ENCODE data around the gene ETV3. TPM values are rescaled to one million over a fixed set of nuclear protein-coding genes. Genes with fewer than 3 reads are reported as not detected.

Gene ETV3
- total RNA-seq, 1 experiment from 2014 or later = 21.2 TPM

DNA sequence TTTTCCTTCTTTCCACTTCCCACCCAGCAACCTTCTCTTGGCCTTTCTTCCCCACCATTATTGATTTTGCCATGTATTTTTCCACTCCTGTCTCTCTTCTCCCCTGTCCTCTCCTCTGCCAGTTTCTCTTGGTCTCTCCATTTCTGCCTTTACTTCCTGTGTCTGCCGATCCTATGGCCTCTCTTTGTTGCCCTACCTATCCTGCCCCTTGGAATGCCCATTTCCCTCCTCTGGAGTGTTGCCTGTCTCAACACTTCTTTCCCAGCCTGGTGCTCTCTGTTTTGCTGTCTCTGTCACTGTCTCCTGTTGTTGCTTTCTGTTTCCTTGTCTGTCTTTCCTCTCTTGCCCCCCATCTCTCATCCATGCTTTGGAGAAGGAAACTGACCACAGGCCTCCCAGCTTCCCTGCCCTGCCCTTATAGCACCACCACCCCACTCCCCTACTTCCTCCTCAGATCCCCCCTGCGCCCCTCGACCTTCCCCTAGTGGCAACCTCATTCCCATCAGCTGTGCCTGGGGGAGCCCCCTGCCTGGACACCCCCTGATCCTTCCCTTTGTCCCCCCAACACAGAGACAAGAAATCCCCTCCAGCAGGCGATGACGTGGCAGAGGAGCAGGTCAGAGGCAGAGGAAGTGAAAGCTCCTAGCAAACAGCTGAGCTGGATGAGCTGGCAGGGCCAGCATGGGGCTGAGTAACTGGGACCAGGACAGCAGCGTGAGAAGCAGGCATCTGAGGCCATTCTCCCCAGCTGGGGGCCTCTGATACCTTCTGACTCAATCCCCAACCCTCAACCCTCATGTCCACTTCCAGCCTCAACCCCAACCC is 32.0 kb downstream of the ETV3 start (continued):
- TF ChIP-seq, protein P1, sequence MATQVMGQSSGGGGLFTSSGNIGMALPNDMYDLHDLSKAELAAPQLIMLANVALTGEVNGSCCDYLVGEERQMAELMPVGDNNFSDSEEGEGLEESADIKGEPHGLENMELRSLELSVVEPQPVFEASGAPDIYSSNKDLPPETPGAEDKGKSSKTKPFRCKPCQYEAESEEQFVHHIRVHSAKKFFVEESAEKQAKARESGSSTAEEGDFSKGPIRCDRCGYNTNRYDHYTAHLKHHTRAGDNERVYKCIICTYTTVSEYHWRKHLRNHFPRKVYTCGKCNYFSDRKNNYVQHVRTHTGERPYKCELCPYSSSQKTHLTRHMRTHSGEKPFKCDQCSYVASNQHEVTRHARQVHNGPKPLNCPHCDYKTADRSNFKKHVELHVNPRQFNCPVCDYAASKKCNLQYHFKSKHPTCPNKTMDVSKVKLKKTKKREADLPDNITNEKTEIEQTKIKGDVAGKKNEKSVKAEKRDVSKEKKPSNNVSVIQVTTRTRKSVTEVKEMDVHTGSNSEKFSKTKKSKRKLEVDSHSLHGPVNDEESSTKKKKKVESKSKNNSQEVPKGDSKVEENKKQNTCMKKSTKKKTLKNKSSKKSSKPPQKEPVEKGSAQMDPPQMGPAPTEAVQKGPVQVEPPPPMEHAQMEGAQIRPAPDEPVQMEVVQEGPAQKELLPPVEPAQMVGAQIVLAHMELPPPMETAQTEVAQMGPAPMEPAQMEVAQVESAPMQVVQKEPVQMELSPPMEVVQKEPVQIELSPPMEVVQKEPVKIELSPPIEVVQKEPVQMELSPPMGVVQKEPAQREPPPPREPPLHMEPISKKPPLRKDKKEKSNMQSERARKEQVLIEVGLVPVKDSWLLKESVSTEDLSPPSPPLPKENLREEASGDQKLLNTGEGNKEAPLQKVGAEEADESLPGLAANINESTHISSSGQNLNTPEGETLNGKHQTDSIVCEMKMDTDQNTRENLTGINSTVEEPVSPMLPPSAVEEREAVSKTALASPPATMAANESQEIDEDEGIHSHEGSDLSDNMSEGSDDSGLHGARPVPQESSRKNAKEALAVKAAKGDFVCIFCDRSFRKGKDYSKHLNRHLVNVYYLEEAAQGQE (IDR thresholded peaks at IDR 0.05; ENCODE audit: low read depth) = no peak
- TF ChIP-seq EGR1 (IDR thresholded peaks at IDR 0.05; ENCODE audit: low read depth) = no peak

DNA sequence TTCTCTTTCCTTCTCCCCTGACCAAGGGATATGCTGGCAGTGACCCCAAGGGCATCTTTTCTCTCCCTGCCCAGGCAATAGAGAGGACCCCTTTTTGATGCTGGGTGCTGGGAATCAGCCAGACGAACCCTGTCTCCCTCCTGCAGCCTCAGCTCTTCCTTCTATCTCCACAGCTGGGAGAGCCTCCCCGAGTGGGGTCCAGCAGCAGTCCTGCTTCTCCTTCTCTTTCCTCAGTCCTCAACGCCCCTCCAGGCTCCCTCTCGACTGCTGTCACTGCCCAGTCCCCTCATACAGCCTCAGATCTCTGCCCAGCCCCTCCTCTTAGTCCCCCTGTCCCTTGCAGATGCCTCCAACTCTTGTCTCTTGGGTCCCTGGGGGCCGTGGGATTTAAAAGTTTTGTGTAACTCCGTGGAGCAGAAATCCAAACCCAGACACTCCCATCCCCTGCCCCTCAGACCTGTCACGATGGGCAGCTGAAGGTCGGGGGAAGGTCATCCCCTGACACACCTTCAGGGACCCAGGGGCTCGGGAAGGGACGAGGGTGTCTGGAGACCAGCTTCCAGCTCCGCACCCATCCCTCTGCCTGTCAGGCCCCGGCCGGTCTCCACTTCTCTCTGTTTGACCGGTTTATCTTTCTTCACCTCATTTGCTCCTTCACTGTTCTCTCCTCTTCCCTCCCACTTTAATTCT is 32.8 kb downstream of the ETV3 start:
- BruUV-seq (replicated peaks) = no TSS peak
- no peak overlapping the region for H3K9ac ChIP-seq (ENCODE audit: low read length)
- ChIA-PET RAD21 (ENCODE audit: low non-redundant PET in 1 of 2, low total read pairs in 2 of 2, uncharacterized antibody in 2 of 2, unreplicated experiment in 2 of 2) (no interaction called here), POLR2A (no interaction called here), CTCF (interaction anchor here (0.6 to 1.3 kb wide), 2 partner anchors 14 to 15 kb away, joined by 3 to 6 read pairs; no protein-coding TSS in a partner anchor)
- DNase-seq (ENCODE audit: low read depth, low spot score) = no peak
- H2AFZ ChIP-seq (ENCODE audit: low read depth, low read length, poor library complexity, severe bottlenecking) = no peak overlapping the region
- no peaks in the 10 kb centered on the region for H3K79me2 ChIP-seq (ENCODE audit: insufficient read depth, low read length)
- H3K9me2 ChIP-seq (ENCODE audit: insufficient read depth) = no peaks in the 10 kb centered on the region
- H4K20me1 ChIP-seq (ENCODE audit: insufficient read depth) = no peaks in the 10 kb centered on the region
- H3K9me3 ChIP-seq (ENCODE audit: control insufficient read depth in 1 of 2, insufficient read depth in 1 of 2, low read depth in 1 of 2, low read length in 2 of 2) = no peaks in the 10 kb centered on the region
- peaks cover 0 to 10% of the 10 kb centered on the region in 2 experiments; a peak in 2 of 4 replicates for H3K4me1 ChIP-seq (ENCODE audit: control insufficient read depth in 1 of 2, insufficient read depth in 2 of 2, low read length in 2 of 2)
- H3K4me2 ChIP-seq (ENCODE audit: low read length) = no peak overlapping the region
- intact Hi-C loops (cut with micrococcal nuclease) = no loop called here
- H3K27me3 ChIP-seq (ENCODE audit: insufficient read depth, low read length) = peaks cover 22% of the 10 kb centered on the region; the same call in 1 of the 2 replicates
- TF ChIP-seq SIN3A (IDR thresholded peaks at IDR 0.05; ENCODE audit: low read depth) = no peak
- TF ChIP-seq POLR2A (IDR thresholded peaks at IDR 0.05; ENCODE audit: borderline replicate concordance, extremely low read depth, insufficient read depth, insufficient read length) = no peak
- no peak for TF ChIP-seq EZH2 (IDR thresholded peaks at IDR 0.05)
- no peak for TF ChIP-seq YY1 (IDR thresholded peaks at IDR 0.05; ENCODE audit: extremely low read depth, insufficient replicate concordance, low read depth, low read length)
- TF ChIP-seq, protein P2, sequence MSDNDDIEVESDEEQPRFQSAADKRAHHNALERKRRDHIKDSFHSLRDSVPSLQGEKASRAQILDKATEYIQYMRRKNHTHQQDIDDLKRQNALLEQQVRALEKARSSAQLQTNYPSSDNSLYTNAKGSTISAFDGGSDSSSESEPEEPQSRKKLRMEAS (IDR thresholded peaks at IDR 0.05) = no peak
- no peak for TF ChIP-seq SRF (IDR thresholded peaks at IDR 0.05; ENCODE audit: low read depth)
- no peak for TF ChIP-seq EZH2phosphoT487 (IDR thresholded peaks at IDR 0.05; ENCODE audit: borderline replicate concordance)
- TF ChIP-seq CBX3 (IDR thresholded peaks at IDR 0.05; ENCODE audit: low read depth) = no peak
- no peak for TF ChIP-seq FOSL1 (IDR thresholded peaks at IDR 0.05; ENCODE audit: low read depth)
- no peak for TF ChIP-seq SP1 (IDR thresholded peaks at IDR 0.05; ENCODE audit: low read depth)
- TF ChIP-seq, protein P3, sequence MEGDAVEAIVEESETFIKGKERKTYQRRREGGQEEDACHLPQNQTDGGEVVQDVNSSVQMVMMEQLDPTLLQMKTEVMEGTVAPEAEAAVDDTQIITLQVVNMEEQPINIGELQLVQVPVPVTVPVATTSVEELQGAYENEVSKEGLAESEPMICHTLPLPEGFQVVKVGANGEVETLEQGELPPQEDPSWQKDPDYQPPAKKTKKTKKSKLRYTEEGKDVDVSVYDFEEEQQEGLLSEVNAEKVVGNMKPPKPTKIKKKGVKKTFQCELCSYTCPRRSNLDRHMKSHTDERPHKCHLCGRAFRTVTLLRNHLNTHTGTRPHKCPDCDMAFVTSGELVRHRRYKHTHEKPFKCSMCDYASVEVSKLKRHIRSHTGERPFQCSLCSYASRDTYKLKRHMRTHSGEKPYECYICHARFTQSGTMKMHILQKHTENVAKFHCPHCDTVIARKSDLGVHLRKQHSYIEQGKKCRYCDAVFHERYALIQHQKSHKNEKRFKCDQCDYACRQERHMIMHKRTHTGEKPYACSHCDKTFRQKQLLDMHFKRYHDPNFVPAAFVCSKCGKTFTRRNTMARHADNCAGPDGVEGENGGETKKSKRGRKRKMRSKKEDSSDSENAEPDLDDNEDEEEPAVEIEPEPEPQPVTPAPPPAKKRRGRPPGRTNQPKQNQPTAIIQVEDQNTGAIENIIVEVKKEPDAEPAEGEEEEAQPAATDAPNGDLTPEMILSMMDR (IDR thresholded peaks at IDR 0.05 in 2 of 3, conservative IDR thresholded peaks at IDR 0.05 in 1 of 3; ENCODE audit: borderline replicate concordance in 1 of 3, insufficient read depth in 1 of 3, low read depth in 2 of 3, low read length in 2 of 3) = no peak
- TF ChIP-seq, protein P4, sequence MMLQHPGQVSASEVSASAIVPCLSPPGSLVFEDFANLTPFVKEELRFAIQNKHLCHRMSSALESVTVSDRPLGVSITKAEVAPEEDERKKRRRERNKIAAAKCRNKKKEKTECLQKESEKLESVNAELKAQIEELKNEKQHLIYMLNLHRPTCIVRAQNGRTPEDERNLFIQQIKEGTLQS (IDR thresholded peaks at IDR 0.05) = no peak
- TF ChIP-seq CEBPB (IDR thresholded peaks at IDR 0.05; ENCODE audit: low read depth) = no peak
- TF ChIP-seq ZFX (IDR thresholded peaks at IDR 0.05) = no peak
- TF ChIP-seq JUND (IDR thresholded peaks at IDR 0.05) = no peak
- no peaks in the 10 kb centered on the region for H3K36me3 ChIP-seq (ENCODE audit: control insufficient read depth in 1 of 2, insufficient read depth in 2 of 2, low read length in 2 of 2)
- ATAC-seq = no peak
- H3K27ac ChIP-seq (ENCODE audit: low read depth, low read length) = no peak overlapping the region
- H3K4me3 ChIP-seq (replicated peaks in 1 of 2; ENCODE audit: low read depth in 1 of 2, low read length in 2 of 2) = no peak overlapping the region
